ENCODE results near the gene PDS5A. TPM values are rescaled to one million over a fixed set of nuclear protein-coding genes. Genes with fewer than 3 reads are reported as not detected.

PDS5A gene
- total and polyA plus RNA-seq, 9 of the 15 experiments (the other 6 are each of a cell fraction or from before 2014, with no cell fraction given), result 16.4 to 85.4 (median 70.0) TPM

- TF ChIP-seq ERF (CRISPR knock-in tag; IDR thresholded peaks at IDR 0.05), result peak; percentile 52; the same call in 1 of the 2 replicates
- TF ChIP-seq CEBPB (tag; IDR thresholded peaks at IDR 0.05), result peak; percentile 99
- TF ChIP-seq SUPT5H (IDR thresholded peaks at IDR 0.05), result peak; percentile 67
- peak; percentile 58; the same call in 1 of the 2 replicates for TF ChIP-seq ZNF239 (CRISPR knock-in tag; IDR thresholded peaks at IDR 0.05)
- TF ChIP-seq HNRNPL (IDR thresholded peaks at IDR 0.05; ENCODE audit: low read depth, low read length), result peak; percentile 74; the same call in 1 of the 2 replicates
- TF ChIP-seq E2F6 (IDR thresholded peaks at IDR 0.05; ENCODE audit: borderline replicate concordance in 1 of 2, extremely low read depth in 1 of 2, insufficient read depth in 1 of 2, insufficient read length in 1 of 2, low read depth in 1 of 2, low read length in 1 of 2, poor library complexity in 1 of 2, severe bottlenecking in 1 of 2), result peak; percentile 96 to 98
- TF ChIP-seq JUND (IDR thresholded peaks at IDR 0.05; ENCODE audit: borderline replicate concordance, low read depth, low read length), result peak; percentile 35; the same call in 1 of the 2 replicates
- no peak for TF ChIP-seq JUND (tag; IDR thresholded peaks at IDR 0.05; ENCODE audit: borderline replicate concordance, low read depth, low read length)
- TF ChIP-seq RREB1 (CRISPR knock-in tag; IDR thresholded peaks at IDR 0.05), result peak; percentile 92
- no peak for TF ChIP-seq ZNF436 (CRISPR knock-in tag; IDR thresholded peaks at IDR 0.05)
- TF ChIP-seq, protein P1, sequence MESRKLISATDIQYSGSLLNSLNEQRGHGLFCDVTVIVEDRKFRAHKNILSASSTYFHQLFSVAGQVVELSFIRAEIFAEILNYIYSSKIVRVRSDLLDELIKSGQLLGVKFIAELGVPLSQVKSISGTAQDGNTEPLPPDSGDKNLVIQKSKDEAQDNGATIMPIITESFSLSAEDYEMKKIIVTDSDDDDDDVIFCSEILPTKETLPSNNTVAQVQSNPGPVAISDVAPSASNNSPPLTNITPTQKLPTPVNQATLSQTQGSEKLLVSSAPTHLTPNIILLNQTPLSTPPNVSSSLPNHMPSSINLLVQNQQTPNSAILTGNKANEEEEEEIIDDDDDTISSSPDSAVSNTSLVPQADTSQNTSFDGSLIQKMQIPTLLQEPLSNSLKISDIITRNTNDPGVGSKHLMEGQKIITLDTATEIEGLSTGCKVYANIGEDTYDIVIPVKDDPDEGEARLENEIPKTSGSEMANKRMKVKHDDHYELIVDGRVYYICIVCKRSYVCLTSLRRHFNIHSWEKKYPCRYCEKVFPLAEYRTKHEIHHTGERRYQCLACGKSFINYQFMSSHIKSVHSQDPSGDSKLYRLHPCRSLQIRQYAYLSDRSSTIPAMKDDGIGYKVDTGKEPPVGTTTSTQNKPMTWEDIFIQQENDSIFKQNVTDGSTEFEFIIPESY (CRISPR knock-in tag; IDR thresholded peaks at IDR 0.05), result peak; percentile 87
- TF ChIP-seq ATF7 (IDR thresholded peaks at IDR 0.05), result peak; percentile 69; the same call in 1 of the 2 replicates
- 0 out of 2 replicates have a peak, but pooled peaks have one; percentile 42 for TF ChIP-seq ZNF311 (CRISPR knock-in tag; IDR thresholded peaks at IDR 0.05)
- peak; percentile 61 for TF ChIP-seq MAX (CRISPR knock-in tag; IDR thresholded peaks at IDR 0.05)
- peak; percentile 78; the same call in 1 of the 2 replicates for TF ChIP-seq ZNF766 (CRISPR knock-in tag; conservative IDR thresholded peaks at IDR 0.05)
- peak; percentile 91 to 96 for TF ChIP-seq MAZ (CRISPR knock-in tag; conservative IDR thresholded peaks at IDR 0.05 in 1 of 2, IDR thresholded peaks at IDR 0.05 in 1 of 2)
Observed at GRCh38 chr4:39977489-39978377, at the start of gene PDS5A (continued).

Measured in K562 (cell line).